ENCODE data around the gene INIP.

The INIP gene, protein sequence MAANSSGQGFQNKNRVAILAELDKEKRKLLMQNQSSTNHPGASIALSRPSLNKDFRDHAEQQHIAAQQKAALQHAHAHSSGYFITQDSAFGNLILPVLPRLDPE

GRCh38 chr9:112717661-112718331, at the start of gene INIP:
TSS of gene INIP (minus strand) at chr9:112718117. CDS start at chr9:112716485, 1,632 bp downstream.
- DNase-seq = peak; percentile 97

DNA sequence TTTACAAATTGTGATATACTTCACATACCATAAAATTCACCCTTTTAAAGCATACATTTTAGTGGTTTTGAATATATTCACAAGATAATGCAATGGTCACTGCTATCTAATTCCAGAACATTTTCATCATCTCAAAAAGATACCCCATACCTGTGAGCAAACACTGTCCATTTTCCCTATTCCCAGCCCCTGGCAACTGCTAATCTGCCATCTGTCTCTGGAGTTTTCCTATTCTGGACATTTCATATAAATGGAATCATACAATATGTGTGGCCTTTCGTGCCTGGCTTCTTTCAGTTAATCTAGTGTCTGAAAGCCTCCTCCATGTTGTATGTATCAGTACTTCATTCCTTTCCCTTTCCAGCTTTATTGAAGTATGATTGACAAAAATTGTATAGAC, 47.4 kb upstream of the INIP start:
- no peak for DNase-seq

- DNase-seq = no peak
Measured at GRCh38 chr9:112764837-112765236, 46.9 kb upstream of the INIP start.

DNA sequence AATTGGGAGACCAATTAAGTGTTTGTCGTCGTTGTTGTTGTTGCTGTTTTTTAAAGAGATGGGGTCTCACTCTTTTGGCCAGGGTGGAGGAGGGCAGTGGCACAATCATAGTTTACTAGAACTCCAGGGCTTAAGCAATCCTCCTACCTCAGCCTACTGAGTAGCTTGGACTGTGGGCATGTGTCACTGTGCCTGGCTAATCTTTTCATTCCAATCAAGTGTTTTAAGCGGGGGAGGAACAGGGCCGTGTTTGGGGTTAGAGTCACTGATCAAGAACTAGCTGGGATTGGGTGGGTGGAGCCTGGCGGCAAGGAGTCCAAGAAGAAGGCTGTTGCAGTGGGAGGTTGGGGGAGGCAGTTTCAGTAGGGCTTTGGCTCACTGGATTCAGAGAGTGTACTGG, 46.4 kb upstream of the INIP start:
- DNase-seq = no peak

GRCh38 chr9:112762726-112763518, 45.0 kb upstream of the INIP start:
- DNase-seq = no peak

- DNase-seq = no peak
Measured at GRCh38 chr9:112761912-112762655, 44.2 kb upstream of the INIP start.

- DNase-seq = no peak
Measured at GRCh38 chr9:112760821-112761220, 42.9 kb upstream of the INIP start.

DNA sequence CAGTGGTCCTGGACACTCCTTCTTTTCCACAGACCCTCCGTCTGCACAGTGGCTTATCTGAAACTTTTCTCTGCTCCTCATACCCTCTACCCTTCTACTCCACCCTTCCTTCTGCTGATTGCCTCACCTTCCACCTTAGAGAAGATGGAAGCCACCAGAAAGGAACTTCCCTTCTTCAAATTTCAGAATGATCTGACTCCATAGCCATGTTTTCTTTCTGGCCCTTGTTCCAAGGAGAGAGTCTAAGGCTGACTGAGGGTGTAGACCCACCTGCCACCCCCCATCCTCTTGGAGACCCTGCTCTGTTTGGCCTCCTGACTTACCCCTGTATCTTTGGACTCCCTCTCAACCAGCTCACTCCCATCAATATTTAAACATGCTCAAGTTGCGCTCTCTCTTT, 40.0 kb upstream of the INIP start:
- DNase-seq = no peak

- no peak for DNase-seq
Measured at GRCh38 chr9:112757282-112757883, 39.5 kb upstream of the INIP start.

- DNase-seq = no peak
Measured at GRCh38 chr9:112755675-112756074, 37.8 kb upstream of the INIP start.

- DNase-seq = no peak
Measured at GRCh38 chr9:112755016-112755427, 37.1 kb upstream of the INIP start.

GRCh38 chr9:112754578-112754977, 36.7 kb upstream of the INIP start:
- DNase-seq = no peak

DNA sequence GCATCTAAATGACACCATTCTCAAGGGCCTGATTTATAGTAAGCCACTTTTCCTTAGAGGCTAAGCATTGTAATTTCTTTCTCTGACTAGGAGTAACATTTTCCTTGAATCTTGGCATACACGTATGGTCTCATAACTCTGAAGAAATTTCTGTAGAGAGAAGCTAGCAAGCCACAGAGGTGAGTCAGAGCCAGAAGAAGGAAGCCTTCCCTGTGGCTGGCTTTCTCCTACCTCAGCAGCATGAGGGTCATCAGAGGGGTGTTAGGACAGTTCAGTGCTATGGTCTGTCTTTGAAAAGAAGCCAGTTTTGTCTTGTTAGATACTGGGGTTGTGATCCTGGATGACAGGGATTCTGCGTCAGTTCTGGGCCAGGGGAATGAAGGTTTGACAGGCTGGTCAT, 35.8 kb upstream of the INIP start:
- no peak for DNase-seq

DNA sequence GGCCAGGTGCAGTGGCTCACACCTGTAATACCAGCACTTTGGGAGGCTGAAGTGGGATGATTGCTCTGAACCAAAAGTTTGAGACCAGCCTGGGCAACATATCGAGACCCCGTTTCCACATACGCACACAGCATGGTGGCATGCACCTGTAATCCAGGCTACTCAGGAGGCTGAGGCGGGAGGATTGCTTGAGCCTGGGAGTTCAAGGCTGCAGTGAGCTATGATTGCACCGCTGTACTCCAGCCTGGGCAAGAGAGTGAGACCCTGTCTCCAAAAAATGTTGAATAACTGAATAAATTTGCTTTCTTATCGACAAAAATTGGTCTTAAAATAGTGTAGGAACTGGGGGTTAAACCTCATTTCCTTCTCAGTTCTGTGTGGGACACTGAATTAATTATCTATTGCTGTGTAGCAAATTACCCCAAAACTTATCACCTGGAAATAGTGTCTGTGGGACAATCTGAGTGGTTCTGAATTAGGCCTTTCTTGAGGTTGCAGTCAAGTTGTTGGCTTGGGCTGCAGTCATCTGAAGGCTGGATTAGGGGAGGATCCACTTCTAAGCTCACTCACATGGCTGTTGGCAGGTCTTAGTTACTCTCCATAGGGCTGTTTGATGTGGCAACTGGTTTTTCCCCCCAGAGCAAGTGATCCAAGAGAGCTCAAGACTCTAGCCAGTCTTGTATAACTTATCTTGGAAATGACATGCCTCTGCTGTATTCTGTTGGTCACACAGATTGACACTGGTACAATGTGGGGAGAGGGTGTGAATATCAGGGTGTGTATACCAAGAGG, 34.6 kb upstream of the INIP start:
- no peak for DNase-seq

DNA sequence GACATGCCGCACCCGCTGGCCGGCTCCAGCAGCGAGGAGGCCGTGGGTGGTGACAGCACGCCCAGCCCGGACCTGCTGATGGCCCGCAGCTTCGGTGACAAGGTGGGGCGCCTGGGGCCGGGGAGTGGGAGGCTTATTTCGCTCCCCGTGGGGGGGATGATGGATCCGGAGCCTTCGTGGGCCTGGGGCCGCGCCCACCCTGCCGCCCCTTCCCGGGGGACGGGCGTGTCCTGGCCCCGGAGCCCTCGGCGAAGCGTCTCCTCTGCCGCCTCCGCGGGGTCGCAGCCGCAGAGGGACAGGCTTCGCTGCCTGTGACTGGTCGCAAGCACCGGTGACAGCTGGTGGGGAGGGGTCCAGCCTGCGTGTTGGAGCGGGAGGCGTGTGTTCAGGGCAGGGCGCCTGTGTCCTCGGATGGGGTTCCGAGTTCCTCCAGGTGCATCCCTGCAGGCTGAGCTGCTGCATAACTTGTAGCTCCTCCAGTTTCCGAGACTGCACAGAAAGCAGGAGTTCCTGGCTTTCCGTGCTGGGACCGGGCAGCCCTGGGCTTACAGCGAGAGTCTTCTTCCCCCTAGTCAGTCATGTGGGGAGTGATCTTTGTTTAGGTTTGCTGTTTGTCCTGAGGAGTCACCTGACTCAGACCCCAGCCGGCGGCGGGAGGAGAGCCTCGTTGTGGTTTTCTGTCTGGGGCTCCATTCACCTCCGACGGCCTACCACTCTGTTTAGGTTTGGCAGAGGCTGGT, 33.3 kb upstream of the INIP start:
- DNase-seq = peak; percentile 46

- DNase-seq = no peak
Measured at GRCh38 chr9:112750764-112751055, 32.8 kb upstream of the INIP start.

DNA sequence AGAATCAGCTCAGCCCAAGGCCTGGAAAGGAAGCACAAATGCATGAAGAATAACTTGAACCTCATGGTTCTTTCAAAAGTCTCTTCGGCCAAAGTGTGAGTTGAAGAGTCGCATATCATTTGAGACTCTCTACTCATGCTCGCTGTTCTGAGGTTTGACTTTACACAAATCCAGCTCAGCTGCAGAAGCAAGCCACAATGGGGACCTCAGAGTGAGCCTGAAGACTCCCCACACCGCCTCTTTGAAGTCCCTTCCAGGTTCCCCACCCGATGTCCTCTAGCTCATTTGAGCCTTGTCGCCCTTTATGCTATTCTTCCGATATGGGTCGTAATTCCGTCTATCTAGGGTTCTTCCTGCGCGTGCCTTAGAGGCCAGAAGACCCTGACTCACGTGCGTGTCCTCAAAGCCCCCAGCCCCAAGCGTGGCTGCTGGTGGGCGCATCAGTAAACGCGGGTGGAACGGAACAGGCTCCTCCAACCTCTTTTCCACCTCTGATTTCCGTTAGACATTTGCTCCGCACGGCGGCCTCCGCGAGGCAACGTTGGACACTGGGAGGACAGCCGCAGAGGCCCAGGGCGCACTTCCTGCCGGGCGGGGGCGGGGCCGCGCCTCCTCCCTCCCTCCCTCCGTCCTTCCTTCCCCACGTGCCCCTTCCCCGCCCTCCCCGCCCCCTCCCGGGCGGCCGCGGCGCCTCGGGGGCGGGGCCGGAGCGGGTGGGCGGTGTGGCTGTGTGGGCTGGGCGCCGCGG, 32.3 kb upstream of the INIP start, which contains the start of gene SNX30:
TSS of gene SNX30 (plus strand) at position 745 of the 748 bp plus-strand sequence. CDS start 242 bp downstream, outside the sequence.
- DNase-seq = peak; percentile 81

- no peak for DNase-seq
Measured at GRCh38 chr9:112747094-112747493, 29.2 kb upstream of the INIP start.

DNA sequence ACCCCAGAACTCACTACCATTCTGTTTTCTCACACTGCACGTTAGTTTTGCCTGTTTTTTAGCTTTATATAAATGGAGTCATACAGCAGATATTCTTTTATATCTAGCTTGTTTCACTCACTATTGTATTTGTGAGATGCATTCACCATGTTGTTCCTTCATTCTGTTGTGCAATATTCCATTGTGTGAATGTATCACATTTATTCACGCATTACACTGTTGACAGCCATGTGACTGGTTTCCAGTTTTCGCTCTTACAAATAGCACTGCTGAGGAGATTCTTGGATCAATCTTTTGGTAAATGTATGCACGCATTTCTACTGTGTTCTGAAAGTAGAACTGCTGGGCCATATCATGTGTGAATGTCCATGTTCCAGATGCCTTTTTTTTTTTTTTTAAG, 26.3 kb upstream of the INIP start:
- DNase-seq = no peak

GRCh38 chr9:112743216-112743836, 25.4 kb upstream of the INIP start:
- no peak for DNase-seq
